Memory B cell (primary cell): ENCODE measurements around the gene C4A.
"Not testable (repeated sequence)": the region's sequence is repeated elsewhere in the genome, so short reads cannot be mapped to it uniquely, and the experiment has no call there.

Experiments
- ATAC-seq: fragments of 150-1000 bp; cut with Tn5 transposase; 2 replicates; pipeline ENCODE4 v1.10.0; 2021; ENCODE audit warnings: low read depth, mild to moderate bottlenecking, moderate library complexity
- DNase-seq, 2 donors: peaks; one replicate each; pipeline ENCODE4 v3.0.0; 2022; ENCODE audit warnings: low spot score in 2 of 2
- H3K27ac Mint-ChIP-seq: one replicate; pipeline ENCODE4 v1.8.0; 2022; ENCODE audit warnings: mild to moderate bottlenecking, moderate library complexity, mixed read lengths
- H3K27me3 Mint-ChIP-seq: one replicate; pipeline ENCODE4 v1.8.0; 2022; ENCODE audit warnings: mixed read lengths
- H3K36me3 Mint-ChIP-seq: one replicate; pipeline ENCODE4 v1.8.0; 2022; ENCODE audit warnings: mild to moderate bottlenecking, mixed read lengths
- H3K4me1 Mint-ChIP-seq: one replicate; pipeline ENCODE4 v1.8.0; 2022; ENCODE audit warnings: mixed read lengths
- H3K4me3 Mint-ChIP-seq: one replicate; pipeline ENCODE4 v1.8.0; 2022; ENCODE audit warnings: mild to moderate bottlenecking, moderate library complexity, mixed read lengths
- H3K9me3 Mint-ChIP-seq: one replicate; pipeline ENCODE4 v1.8.0; 2022; ENCODE audit warnings: mixed read lengths

C4A gene

DNA sequence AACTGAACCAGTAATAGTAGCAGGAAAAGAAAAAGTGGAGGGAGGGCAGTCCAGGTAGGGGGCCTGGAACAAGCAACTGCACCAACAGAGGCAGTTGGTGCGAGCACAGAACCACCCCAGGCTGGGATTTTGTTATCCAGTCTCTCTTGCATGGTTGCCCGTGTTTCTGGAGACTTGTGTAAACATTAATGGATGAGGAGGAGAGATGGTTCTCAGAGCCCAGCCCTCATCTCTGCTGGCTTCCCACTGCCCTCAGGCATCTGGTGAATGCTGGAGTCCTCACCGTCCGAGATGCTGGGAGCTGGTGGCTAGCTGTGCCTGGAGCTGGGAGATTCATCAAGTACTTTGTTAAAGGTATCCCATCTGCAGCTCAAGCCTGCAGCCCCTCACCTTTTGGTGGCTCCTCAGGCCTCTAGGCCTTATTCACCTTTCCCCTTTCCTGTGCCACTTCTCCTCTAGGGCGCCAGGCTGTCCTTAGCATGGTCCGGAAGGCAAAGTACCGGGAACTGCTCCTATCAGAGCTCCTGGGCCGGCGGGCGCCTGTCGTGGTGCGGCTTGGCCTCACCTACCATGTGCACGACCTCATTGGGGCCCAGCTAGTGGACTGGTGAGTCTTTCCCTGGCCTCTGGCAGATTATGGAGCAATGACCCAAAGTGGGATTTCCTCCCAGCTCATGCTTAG, 1.5 kb upstream of the C4A start:
- not testable (repeated sequence) for H3K4me1 Mint-ChIP-seq, DNase-seq, H3K36me3 Mint-ChIP-seq, ATAC-seq, H3K4me3 Mint-ChIP-seq, H3K9me3 Mint-ChIP-seq, H3K27me3 Mint-ChIP-seq, H3K27ac Mint-ChIP-seq

DNA sequence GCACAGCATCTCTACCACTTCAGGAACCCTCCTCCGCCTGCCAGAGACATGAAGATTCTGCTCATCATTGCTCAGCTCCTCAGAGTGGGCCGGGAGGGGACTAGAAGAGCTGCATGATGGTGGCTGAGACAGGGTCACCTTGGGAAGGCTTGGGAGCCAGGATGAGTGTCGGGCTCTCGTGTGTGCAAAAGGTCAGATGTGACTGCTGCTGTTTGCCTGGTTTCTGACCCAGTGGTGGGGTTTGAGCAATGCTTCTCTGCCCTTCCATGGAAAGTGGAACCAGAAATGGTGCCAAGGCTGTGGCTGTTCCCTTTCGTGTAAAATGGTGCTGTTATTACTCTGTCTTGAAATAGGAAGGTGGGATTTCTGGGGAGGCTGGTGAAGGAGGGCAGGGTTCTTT, 859 bp upstream of the C4A start:
- DNase-seq, ATAC-seq, H3K36me3 Mint-ChIP-seq, H3K4me3 Mint-ChIP-seq, H3K27ac Mint-ChIP-seq, H3K27me3 Mint-ChIP-seq, H3K4me1 Mint-ChIP-seq, H3K9me3 Mint-ChIP-seq: not testable (repeated sequence)

DNA sequence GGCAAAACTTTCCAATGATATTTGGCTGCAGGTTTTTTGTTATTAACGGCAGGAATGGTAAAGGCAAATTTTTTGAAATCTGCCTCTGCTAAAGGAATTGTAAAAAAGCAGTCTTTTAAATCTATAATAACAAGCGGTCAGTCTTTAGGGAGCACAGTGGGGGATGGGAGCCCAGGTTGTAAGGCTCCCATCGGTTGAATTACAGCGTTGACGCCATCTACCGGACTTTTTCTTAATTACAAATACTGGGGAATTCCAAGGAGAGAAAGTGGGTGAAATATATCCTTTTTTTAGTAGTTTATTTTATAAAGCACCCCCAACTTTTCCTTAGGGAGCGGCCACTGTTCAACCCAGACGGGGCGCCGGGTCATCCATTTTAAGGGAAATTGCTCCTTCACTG, 7.5 kb downstream of the C4A start:
- ATAC-seq: peak; percentile 34
- not testable (repeated sequence) for H3K4me1 Mint-ChIP-seq, H3K27ac Mint-ChIP-seq, H3K36me3 Mint-ChIP-seq, H3K9me3 Mint-ChIP-seq, H3K27me3 Mint-ChIP-seq, H3K4me3 Mint-ChIP-seq, DNase-seq

DNA sequence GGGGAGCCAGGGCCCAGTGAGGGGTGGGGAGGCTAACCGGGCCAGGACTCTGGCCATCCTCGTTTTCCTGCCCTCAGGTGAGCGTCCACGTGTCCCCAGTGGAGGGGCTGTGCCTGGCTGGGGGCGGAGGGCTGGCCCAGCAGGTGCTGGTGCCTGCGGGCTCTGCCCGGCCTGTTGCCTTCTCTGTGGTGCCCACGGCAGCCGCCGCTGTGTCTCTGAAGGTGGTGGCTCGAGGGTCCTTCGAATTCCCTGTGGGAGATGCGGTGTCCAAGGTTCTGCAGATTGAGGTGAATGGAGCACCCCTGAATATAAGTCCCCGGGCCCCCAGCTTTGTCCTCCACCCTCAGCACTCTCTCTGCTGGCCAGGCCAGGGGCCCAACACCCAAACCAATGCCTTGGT, 12.6 kb downstream of the C4A start:
- H3K27ac Mint-ChIP-seq, H3K4me3 Mint-ChIP-seq, H3K9me3 Mint-ChIP-seq, H3K27me3 Mint-ChIP-seq, H3K36me3 Mint-ChIP-seq, ATAC-seq, DNase-seq, H3K4me1 Mint-ChIP-seq: not testable (repeated sequence)

DNA sequence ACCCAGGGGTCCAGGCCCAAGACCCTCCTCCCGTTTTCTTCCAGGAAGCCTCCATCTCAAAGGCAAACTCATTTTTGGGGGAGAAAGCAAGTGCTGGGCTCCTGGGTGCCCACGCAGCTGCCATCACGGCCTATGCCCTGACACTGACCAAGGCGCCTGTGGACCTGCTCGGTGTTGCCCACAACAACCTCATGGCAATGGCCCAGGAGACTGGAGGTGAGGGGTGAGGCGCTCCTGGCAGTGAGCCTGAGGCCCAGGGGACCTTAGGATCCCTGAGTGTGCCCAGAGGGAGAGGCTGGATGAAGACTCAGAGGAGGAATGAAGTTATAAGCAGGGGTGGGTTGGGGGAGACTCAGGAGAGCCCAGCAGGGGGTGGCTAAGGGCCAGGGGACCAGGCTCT, 14.5 kb downstream of the C4A start:
- not testable (repeated sequence) for H3K4me3 Mint-ChIP-seq, DNase-seq, H3K27me3 Mint-ChIP-seq, H3K27ac Mint-ChIP-seq, H3K4me1 Mint-ChIP-seq, H3K9me3 Mint-ChIP-seq, ATAC-seq, H3K36me3 Mint-ChIP-seq

DNA sequence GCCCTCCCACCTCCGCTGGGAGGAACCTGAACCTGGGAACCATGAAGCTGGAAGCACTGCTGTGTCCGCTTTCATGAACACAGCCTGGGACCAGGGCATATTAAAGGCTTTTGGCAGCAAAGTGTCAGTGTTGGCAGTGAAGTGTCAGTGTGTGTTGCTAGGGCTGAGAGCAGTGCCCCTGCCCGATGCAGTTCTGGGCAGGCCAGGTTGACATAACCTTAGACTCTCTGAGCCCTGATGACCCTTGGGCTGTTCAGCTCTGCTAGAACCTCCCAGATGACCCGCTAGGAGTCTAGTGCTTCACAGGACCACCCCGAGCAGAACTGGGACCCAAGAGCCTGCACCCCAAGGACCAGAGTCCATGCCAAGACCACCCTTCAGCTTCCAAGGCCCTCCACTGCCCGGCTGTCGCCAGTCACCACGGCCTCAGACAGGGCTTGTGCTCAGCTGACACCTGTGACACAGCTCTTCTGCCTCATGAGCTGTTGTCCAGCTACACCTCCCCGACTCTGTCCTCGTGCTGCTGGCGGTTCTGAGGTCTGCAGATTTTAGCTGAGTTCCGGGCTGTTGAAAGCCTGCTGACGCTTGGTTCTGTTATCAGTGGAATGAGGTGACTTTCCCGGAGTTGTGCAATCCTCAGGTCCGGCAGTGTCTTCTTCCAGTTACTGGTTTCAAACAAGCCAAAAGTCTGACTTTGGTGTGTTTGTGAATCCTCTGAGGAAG, 20.9 kb downstream of the C4A start:
- ATAC-seq, DNase-seq, H3K27me3 Mint-ChIP-seq, H3K9me3 Mint-ChIP-seq, H3K4me3 Mint-ChIP-seq, H3K4me1 Mint-ChIP-seq, H3K36me3 Mint-ChIP-seq, H3K27ac Mint-ChIP-seq: not testable (repeated sequence)

DNA sequence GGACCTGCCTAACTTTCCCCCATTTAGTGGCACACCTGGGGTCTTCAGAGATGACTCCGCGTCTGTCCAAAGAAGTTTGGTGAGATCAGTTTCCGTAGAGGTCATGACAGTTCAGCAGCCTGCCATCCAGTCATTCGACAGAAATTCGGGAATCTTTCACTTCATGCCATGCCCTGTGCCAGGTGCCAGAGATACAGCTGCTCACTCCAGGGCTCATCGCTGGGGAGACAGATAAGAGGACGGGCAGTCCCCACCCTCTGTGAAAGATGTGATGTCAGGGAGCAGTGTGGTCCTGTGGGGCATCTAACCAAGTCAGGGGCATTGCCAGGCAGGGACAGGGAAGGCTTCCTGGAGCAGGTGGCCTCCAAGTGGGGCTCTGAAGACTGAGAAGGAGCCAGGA, 21.4 kb downstream of the C4A start:
- not testable (repeated sequence) for ATAC-seq, H3K36me3 Mint-ChIP-seq, H3K9me3 Mint-ChIP-seq, DNase-seq, H3K4me3 Mint-ChIP-seq, H3K27ac Mint-ChIP-seq, H3K4me1 Mint-ChIP-seq, H3K27me3 Mint-ChIP-seq

DNA sequence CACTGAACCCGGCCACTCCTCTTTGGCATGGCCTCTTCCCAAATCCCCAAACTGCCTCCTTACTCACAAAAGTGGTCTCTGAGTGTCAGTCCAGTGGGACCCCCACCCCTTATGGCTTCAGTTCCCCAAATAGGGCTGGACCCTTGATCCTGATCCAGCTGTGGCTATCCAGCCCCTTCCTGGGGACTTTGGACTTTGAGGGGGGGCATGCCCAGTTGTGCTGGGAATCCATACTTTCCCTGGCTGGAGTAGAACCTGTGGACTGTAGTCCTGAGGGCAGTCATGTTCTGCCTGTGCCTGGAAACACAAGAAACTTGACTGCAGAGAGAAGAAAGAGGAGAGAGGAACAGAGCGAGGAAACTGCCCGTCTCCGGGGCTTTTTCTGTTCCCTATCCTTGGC, 22.5 kb downstream of the C4A start:
- not testable (repeated sequence) for H3K27ac Mint-ChIP-seq

DNA sequence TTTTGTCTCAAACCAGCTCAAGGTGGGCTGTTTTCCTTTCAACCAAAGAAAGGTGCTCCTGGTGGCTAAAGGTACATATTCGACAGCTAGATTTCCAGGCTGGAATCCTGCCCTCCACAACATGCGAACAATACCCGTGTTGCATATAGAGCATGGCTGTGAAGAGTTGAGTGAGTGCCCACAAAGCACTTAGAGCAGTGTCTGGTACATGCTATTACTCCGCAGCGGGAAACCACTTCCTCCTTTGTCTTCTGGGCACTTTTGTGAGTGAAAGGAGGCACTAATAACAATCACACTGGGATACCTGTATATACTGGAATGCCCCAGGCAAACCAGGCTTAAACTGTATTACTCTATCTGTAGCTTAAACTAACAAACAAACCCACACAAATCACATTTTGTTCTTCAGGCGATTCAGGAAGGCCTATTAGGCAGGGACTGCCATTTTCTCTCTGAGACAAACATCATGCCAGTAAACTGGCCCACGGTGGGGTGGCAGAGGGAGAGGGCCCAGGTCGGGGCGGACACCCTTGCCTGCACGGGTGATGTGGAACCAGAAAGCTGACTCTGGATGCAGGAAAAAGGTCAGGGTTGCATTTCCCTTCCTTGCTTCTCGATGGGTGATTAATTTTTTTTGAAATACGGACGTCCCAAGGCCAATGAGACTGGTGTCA, 23.1 kb downstream of the C4A start:
- H3K36me3 Mint-ChIP-seq, H3K9me3 Mint-ChIP-seq, H3K4me1 Mint-ChIP-seq, H3K27ac Mint-ChIP-seq, H3K27me3 Mint-ChIP-seq, H3K4me3 Mint-ChIP-seq: not testable (repeated sequence)
- DNase-seq (peak in 1 of 2 donors; percentile 9), ATAC-seq (peak; percentile 88)

More for the DNA sequence above, 22.5 kb downstream of the C4A start:
- H3K4me3 Mint-ChIP-seq, ATAC-seq, H3K27me3 Mint-ChIP-seq, H3K9me3 Mint-ChIP-seq, H3K4me1 Mint-ChIP-seq, DNase-seq, H3K36me3 Mint-ChIP-seq: not testable (repeated sequence)

DNA sequence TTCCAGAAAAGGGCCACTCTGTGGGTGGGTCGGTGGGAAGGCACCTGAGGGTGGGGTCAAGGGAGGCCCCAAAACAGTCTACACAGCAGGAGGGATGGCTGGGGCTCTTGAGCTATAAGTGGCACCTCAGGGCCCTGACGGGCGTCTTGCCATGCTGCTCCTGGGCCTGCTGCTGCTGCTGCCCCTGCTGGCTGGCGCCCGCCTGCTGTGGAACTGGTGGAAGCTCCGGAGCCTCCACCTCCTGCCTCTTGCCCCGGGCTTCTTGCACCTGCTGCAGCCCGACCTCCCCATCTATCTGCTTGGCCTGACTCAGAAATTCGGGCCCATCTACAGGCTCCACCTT, 23.7 kb downstream of the C4A start:
- ATAC-seq, H3K9me3 Mint-ChIP-seq, H3K4me1 Mint-ChIP-seq, H3K4me3 Mint-ChIP-seq, H3K27me3 Mint-ChIP-seq, DNase-seq, H3K36me3 Mint-ChIP-seq, H3K27ac Mint-ChIP-seq: not testable (repeated sequence)

DNA sequence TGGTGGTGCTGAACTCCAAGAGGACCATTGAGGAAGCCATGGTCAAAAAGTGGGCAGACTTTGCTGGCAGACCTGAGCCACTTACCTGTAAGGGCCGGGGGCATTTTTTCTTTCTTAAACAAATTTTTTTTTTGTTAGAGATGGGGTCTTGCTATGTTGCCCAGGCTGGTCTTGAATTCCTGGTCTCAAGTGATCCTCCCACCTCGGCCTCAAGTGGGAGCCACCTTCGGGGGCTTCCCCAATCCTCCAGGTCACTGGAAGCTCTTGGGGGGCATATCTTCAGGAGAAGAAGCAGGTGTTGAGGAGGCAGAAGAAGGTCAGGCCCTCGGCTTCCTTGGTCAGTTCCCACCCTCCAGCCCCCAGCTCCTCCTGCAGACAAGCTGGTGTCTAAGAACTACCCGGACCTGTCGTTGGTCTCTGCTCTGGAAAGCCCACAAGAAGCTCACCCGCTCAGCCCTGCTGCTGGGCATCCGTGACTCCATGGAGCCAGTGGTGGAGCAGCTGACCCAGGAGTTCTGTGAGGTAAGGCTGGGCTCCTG, 24.2 kb downstream of the C4A start:
- H3K27ac Mint-ChIP-seq, H3K4me1 Mint-ChIP-seq, H3K4me3 Mint-ChIP-seq, DNase-seq, H3K36me3 Mint-ChIP-seq, ATAC-seq, H3K27me3 Mint-ChIP-seq, H3K9me3 Mint-ChIP-seq: not testable (repeated sequence)

DNA sequence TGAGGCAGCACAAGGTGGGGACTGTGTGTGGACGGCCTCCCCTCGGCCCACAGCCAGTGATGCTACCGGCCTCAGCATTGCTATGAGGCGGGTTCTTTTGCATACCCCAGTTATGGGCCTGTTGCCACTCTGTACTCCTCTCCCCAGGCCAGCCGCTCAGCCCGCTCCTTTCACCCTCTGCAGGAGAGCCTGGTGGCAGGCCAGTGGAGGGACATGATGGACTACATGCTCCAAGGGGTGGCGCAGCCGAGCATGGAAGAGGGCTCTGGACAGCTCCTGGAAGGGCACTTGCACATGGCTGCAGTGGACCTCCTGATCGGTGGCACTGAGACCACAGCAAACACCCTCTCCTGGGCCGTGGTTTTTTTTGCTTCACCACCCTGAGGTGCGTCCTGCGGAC, 25.2 kb downstream of the C4A start:
- H3K36me3 Mint-ChIP-seq, DNase-seq, H3K27ac Mint-ChIP-seq, H3K4me3 Mint-ChIP-seq, ATAC-seq, H3K9me3 Mint-ChIP-seq, H3K27me3 Mint-ChIP-seq, H3K4me1 Mint-ChIP-seq: not testable (repeated sequence)

DNA sequence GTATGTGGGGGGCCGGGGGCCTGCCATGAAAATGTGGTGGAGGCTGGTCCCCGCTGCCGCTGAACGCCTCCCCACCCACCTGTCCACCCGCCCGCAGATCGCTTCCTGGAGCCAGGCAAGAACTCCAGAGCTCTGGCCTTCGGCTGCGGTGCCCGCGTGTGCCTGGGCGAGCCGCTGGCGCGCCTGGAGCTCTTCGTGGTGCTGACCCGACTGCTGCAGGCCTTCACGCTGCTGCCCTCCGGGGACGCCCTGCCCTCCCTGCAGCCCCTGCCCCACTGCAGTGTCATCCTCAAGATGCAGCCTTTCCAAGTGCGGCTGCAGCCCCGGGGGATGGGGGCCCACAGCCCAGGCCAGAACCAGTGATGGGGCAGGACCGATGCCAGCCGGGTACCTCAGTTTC, 26.2 kb downstream of the C4A start:
- ATAC-seq: not testable (repeated sequence)

DNA sequence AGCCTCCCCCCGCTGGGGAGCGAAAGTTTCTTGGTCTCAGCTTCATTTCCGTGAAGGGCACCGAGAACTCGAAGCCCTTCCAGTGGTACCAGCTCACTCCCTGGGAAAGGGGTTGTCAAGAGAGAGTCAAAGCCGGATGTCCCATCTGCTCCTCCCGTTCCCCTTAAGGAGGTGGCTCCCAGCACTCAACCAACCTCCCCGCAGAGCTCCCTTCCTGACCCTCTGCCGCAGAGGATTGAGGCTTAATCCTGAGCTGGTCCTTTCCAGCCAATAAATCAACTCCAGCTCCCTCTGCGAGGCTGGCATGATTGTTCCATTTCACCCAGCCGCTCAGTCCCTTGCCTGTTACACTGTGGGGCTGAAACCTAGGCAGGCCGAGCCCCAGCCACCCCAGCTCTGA, 26.8 kb downstream of the C4A start:
- not testable (repeated sequence) for H3K36me3 Mint-ChIP-seq, ATAC-seq, H3K4me3 Mint-ChIP-seq, H3K9me3 Mint-ChIP-seq, H3K27me3 Mint-ChIP-seq, H3K27ac Mint-ChIP-seq, H3K4me1 Mint-ChIP-seq, DNase-seq

More for the DNA sequence above, 26.2 kb downstream of the C4A start:
- not testable (repeated sequence) for DNase-seq, H3K4me1 Mint-ChIP-seq, H3K27ac Mint-ChIP-seq, H3K4me3 Mint-ChIP-seq, H3K9me3 Mint-ChIP-seq, H3K27me3 Mint-ChIP-seq, H3K36me3 Mint-ChIP-seq
